ENCODE measurements around the gene ITSN1. TPM values are rescaled to one million over a fixed set of nuclear protein-coding genes. Genes with fewer than 3 reads are reported as not detected.

The ITSN1 gene
- total RNA-seq, 1 donor from 2014 or later: 132 TPM

DNA sequence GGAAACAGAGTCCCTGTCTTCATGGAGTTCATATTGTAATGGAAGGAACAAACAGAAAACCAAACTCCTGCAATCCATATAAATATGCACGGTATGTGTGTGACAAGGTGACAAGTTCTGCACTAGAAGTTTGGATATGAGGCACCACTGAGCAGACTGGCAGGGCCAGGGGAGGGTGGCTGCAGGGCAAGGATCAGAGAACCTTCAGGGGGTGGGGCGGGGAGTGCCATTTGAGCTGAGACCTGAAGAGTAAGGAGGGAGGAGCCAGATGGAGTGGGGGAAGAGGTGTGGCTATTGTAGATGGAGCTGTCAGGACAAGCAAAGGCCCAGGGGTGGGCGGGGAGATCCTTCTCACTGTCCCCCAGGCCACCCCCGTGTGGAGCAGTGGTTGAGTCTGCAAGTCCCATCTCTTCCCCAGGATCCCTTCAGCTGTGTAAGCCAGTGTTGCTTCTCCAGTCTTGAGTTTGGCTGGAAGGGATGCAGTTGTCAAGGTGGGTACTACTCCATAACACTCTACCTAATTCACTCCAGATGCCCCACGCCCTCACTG is 196.9 kb downstream of the ITSN1 start:
- no peak for DNase-seq (ENCODE audit: low read depth)

- peak; percentile 47 for DNase-seq (ENCODE audit: low read depth)
Observed at GRCh38 chr21:33839806-33840205, 197.5 kb downstream of the ITSN1 start.

DNA sequence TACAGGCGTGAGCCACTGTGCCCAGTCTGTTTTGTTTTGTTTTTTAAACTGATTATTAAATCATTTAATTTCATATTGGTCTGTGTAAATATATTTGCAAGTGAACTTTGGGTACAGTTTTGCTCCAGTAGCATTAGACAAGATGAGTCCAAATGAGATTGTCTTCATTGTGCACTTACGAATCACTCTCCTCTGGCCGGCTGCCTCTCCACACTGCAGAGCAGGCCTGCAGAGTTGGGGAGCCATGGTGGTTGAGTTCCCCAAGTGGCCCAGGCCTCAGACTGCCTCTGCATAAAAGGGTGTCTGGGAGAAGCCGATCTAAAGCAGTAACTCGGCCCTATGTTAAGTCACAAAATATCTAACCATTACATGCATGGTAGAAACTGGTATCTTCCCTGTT is 198.5 kb downstream of the ITSN1 start:
- no peak for DNase-seq (ENCODE audit: low read depth)

DNA sequence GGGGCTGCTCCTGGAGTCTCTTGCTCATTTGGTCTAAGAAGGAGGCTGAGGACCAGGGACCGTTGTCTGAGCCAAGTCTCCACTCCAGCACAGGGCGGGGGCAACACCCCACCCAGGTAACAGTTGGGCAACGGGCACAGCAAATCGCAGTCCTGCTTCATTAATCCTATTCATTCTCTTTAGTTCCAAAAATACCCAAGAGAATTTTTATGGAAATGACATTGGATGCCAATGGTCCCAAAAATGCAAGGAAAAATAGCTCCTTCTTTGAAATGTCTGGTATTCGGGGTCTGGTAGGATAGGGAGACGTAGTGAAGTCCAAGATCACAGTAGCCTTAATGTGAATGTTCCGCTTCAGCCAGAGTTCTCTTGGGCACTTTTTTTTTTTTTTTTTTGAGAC is 199.3 kb downstream of the ITSN1 start:
- DNase-seq (ENCODE audit: low read depth): no peak

- no peak for DNase-seq (ENCODE audit: low read depth)
Observed at GRCh38 chr21:33843216-33843615, 200.9 kb downstream of the ITSN1 start.

DNA sequence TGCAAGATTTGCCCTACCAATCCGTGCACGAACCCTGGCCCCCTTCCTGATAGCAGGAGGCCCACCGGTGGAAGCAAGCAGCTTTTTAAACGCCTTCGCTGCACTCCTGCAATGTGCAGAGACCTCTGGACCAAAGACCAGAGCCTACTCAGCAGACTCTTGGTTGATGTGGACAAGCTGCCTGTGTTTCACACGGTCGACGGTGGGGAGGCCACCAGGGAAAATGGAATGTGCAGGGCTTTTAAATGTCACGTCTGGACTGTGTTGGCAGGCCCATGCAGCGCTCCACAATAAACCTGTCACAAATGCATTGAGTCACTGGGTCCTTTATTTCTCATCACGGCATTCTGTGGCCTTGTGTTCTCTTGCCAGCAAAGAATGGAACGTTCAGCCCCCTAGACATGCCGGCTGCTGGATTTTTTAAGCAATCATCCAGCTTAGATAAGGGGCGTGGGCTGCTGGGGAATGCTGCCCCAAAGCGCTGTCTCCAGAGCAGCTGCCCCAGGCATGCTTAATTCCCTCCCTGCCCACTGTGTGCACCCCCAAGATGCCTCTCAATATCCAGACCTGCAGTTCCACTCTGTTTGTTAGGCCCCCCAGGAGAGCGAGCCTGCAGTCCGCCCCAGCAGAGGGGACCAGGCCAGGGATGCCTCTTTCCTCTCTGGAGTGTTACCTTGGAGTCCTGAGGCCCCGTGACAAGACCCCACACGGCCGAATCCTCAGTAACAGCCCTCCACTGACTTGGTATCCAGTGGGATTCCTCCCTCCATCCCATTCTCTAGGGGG is 202.0 kb downstream of the ITSN1 start:
- DNase-seq (ENCODE audit: low read depth): no peak

DNA sequence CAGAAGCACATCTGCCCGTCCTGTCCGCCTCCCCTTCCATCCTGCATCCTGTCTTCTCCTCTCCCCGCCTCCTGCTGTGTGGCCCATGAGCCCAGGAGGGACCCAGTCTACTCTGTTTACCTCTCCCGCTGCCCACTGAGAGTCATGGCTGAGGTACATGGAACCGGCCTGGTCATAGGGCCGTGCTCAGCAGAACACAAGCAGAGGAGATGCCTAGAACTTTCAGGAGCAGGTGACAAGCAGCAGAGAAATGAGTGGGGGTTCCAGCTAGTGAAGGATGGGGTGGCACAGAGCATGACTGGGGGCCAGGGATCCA is 202.5 kb downstream of the ITSN1 start:
- DNase-seq (ENCODE audit: low read depth): no peak

DNA sequence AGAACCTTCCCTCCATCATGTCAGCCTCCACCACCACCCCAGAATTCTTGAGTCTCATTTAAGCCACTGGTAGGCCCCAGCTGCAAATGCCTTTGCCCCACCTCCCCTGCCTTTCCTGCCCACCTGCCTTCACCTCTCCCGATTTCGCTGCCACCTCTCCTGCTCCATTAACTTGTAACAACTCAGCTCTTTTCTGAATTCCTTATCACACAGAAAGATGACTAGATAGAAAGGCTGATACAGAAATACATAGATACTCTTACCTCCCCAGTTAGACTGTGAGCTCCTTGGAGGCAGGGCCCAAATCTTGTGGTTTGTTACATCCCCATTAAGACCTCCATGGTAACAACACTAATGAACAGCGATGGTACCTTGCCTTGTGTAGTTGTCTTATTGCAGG is 203.8 kb downstream of the ITSN1 start:
- DNase-seq (ENCODE audit: low read depth): no peak

- no peak for DNase-seq (ENCODE audit: low read depth)
Observed at GRCh38 chr21:33847588-33848248, 205.4 kb downstream of the ITSN1 start.

DNA sequence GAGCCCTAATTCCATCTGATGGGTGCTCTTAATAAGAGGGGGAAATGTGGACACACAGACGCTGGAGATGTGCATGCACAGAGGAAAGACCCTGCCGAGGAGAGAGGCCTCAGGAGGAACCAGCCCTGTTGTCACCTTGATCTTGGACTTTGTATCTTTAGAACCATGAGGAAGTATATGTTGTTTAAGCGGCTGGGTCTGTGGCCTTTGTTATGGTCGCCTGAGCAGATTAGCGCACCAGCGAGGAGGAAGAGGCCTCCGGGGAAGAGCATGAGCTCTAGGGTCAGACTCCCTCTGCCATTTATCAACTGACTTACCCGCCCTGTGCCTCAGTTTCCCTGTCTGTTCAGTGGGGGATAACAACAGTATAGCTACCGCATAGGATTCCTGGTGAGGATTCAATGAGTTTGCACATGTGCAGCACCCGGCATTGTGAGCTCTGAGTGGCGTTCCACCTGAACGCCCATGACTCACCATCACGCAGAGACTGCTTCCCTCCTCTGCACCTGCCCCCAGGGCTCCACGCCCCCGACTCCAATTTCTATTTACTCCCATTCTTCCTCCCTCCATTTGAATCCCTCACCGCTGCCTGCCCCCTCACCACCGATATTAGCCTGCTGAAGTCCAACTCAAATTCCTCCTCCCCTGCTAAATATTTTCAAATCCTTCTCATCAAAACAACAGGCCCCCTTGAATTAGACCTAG is 206.1 kb downstream of the ITSN1 start:
- DNase-seq (ENCODE audit: low read depth): peak; percentile 88

GRCh38 chr21:33849834-33850233 is 207.5 kb downstream of the ITSN1 start:
- DNase-seq (ENCODE audit: low read depth): peak; percentile 44

DNA sequence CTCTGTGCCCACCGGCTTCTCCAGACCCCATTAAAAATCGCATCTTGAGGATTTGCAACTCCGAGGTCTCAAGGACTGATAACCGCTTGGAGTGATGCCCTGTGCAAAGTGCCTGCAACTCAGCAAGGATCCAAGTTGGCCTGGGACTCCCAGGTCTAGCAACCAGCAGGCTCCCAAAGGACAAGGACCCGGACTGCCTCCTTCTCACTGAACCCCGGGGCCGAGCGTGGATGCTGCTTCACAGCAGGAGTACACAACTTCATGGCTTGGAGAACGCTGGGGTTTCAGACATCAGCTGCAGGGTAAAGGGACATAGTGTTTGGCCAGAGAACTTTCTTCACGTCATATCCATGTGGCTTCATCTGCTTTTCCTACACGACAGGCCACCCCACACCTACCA is 208.1 kb downstream of the ITSN1 start:
- no peak for DNase-seq (ENCODE audit: low read depth)

GRCh38 chr21:33850985-33851384 is 208.7 kb downstream of the ITSN1 start:
- no peak for DNase-seq (ENCODE audit: low read depth)

DNA sequence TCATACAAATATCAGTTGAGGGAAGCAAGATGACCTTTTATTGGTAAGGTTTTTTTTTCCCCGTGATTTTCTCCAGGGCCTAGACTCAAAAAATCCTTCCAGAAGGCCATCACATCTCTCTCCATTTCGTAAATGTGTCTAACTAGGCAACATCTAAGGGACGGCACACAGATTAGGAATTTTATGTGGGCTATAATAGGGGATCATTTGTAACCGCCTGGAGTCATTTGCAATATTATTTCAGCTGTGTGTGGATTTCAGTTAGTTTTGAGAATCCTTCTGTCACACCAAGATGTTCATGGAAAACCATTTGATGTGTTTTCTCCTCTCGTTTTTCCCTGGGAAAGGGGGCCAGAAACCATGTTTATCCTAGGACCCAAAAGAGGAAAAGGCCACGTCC is 210.2 kb downstream of the ITSN1 start:
- no peak for DNase-seq (ENCODE audit: low read depth)

DNA sequence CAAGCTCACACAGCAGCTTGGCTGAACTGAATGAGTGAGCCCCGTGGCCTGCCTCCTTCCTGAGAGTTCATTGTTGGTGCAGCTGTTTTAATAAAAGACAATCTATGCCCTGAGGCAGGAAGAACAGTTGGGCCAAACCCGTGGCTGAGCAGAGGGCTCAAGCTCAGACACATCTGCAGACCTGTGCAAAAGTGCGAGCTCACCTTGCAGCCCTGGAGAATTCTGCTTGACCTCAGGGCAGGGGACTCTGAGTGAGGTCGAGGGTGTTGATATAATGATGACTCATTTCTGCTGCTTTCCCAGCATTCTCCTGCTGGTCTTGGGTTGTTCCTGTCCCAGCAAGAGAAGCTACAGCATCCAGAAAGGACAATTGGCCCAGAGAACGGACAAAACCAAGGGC is 212.3 kb downstream of the ITSN1 start:
- peak; percentile 51 for DNase-seq (ENCODE audit: low read depth)

DNA sequence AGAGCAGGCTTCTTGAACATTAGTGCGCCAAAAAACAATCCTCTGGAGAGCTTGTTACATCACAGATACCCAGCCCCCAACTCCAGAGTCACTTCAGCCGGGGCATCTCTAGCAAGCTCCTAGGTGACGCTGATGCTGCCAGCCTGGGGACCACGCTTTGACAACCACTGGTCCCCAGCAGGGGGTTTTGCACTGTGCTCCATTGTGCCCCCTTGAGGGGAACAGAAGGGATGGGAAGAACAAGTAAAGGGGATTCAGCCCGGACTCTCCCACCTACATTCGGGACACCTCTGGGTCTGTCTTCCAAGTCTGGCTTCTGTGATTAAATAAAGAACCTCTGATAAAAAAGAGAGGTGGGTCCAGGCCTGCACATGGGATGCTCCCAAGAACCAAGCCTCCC is 212.9 kb downstream of the ITSN1 start:
- DNase-seq (ENCODE audit: low read depth): no peak

DNA sequence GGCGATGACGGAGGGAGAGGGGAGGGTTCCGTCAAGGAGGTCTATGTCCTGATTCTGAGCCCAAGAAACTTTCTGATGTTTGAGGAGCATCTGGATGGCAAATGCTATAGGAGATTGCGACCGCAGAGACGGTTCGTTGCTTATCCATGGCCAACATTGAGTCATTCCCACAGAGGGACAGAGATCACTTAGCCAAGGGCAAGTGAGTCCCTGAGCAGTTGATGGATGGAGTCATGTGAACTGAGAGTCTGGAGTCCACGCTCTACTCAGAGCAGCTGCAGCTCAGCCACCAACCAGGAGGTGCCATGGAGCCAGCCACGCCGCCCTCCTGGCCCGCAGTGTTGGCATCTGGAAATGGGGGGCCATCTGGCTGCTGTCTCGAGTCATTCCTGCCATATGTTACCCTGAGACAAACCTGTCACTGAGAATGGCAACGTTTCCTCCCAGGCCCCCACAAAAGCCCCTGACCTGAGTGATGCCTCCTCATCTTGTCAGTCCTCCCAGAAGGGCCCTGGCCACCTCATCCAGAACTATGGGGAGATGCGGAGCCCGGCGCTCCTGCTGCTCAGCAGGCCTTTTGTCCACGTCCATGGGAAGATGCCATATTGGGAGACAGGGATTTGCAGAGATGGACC is 214.7 kb downstream of the ITSN1 start:
- DNase-seq (ENCODE audit: low read depth): peak; percentile 44

- no peak for DNase-seq (ENCODE audit: low read depth)
Observed at GRCh38 chr21:33857846-33858666, 215.8 kb downstream of the ITSN1 start.

DNA sequence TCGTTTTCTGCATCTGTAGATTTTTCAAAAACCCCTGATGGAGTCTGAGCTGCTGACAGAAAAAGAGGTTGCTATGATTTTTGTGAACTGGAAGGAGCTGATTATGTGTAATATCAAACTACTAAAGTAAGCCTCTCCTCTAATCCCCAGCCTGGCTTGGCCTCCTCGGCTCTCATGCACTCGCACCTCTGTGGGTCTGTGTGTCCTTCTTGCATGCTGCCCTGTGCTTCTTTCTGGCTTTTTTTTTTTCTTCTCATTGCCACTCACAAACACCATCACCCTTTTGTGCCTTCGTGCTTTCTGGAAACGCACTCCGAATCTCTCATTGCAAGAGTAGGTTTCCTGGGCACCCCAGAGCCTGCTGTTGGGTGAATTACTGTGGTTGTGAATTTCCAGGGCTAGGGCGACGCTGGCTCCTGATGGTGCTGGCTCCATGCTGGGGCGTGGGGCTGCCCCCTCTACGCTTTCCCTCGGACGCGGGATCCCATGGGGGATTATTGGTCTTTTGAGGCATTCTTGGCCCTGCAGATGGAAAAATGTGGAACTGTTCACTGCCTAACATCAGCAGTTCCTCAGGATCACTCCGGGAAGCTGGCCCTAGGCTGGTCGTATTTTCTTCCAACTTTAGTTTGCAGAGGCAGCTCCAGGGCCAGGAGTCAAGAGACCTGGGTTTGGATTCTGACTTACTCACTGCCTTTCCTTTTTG is 216.5 kb downstream of the ITSN1 start:
- DNase-seq (ENCODE audit: low read depth): no peak

DNA sequence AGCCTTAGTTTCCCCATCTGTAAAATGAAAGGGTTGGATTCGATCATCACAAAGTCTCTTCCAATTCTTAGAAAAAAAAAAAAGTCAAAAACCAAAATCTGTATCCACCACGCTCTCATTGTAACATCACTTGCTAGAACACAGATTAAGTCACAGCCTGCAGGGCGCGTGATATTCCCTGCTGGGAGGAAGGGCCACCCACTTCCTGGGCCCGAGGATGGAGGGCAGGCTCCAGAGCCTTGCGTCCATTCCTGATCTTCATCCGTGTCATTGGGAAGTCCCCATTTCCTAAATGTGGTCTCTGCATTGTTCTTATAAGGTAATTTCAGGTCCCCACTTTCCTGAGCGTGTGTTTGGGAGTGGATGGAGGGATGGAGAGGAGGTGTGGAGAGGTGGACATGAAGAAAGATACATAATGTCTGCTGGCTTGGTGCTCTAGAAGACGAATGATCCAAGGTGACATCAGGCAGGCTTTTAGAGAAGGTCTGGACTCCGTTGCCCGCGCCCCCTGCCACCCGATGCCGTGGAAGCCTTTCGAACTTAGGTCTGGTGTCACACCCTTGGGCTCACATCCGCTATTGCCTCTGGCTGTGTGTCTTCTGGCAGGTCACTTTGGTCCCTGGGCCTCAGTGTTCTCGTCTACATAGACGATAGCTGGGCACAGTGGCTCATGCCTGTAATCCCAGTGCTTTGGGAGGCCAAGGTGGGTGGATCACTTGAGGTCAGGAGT is 217.2 kb downstream of the ITSN1 start:
- no peak for DNase-seq (ENCODE audit: low read depth)
